ENCODE data around the gene PFKFB1.

Gene PFKFB1

GRCh38 chrX:54945224-54945623 lies 48.8 kb downstream of the PFKFB1 start:
- Histone ChIP-seq H3K9ac (ENCODE audit: low read length in 2 of 2) (no peak overlapping the region), H3K4me1 (ENCODE audit: control insufficient read depth, insufficient read depth, low read length) (no peaks in the 10 kb centered on the region), H3K27ac (ENCODE audit: low read length) (no peak overlapping the region)

GRCh38 chrX:54944816-54945215 lies 49.2 kb downstream of the PFKFB1 start:
- Histone ChIP-seq H3K9ac (ENCODE audit: low read length in 2 of 2) (no peak overlapping the region), H3K27me3 (ENCODE audit: control insufficient read depth in 1 of 2, insufficient read depth in 2 of 2, low read length in 2 of 2) (peaks cover 0 to 2% of the 10 kb centered on the region in 2 donors), H3K27ac (ENCODE audit: low read length) (no peak overlapping the region), H3K9me3 (ENCODE audit: control insufficient read depth in 2 of 2, low read length in 2 of 2) (peaks cover 0 to 2% of the 10 kb centered on the region in 2 donors), H3K4me3 (ENCODE audit: low read length in 2 of 2) (no peak overlapping the region), H3K36me3 (ENCODE audit: control insufficient read depth in 2 of 2, insufficient read depth in 2 of 2, low read length in 2 of 2) (no peaks in the 10 kb centered on the region), H3K4me1 (ENCODE audit: control insufficient read depth, insufficient read depth, low read length) (no peaks in the 10 kb centered on the region)

More at GRCh38 chrX:54945224-54945623, 48.8 kb downstream of the PFKFB1 start:
- H3K36me3 ChIP-seq (ENCODE audit: control insufficient read depth in 2 of 2, insufficient read depth in 2 of 2, low read length in 2 of 2): no peaks in the 10 kb centered on the region
- no peak overlapping the region for H3K4me3 ChIP-seq (ENCODE audit: low read length in 2 of 2)
- H3K27me3 ChIP-seq (ENCODE audit: control insufficient read depth in 1 of 2, insufficient read depth in 2 of 2, low read length in 2 of 2): peaks cover 0 to 2% of the 10 kb centered on the region in 2 donors
- H3K9me3 ChIP-seq (ENCODE audit: control insufficient read depth in 2 of 2, low read length in 2 of 2): peaks cover 0 to 2% of the 10 kb centered on the region in 2 donors

- Histone ChIP-seq H3K36me3 (ENCODE audit: control insufficient read depth in 2 of 2, insufficient read depth in 2 of 2, low read length in 2 of 2) (no peaks in the 10 kb centered on the region), H3K4me3 (ENCODE audit: low read length in 2 of 2) (no peak overlapping the region), H3K4me1 (ENCODE audit: control insufficient read depth, insufficient read depth, low read length) (no peaks in the 10 kb centered on the region), H3K9ac (ENCODE audit: low read length in 2 of 2) (no peak overlapping the region), H3K27ac (ENCODE audit: low read length) (no peak overlapping the region), H3K27me3 (ENCODE audit: control insufficient read depth in 1 of 2, insufficient read depth in 2 of 2, low read length in 2 of 2) (peaks cover 0 to 3% of the 10 kb centered on the region in 2 donors), H3K9me3 (ENCODE audit: control insufficient read depth in 2 of 2, low read length in 2 of 2) (peaks cover 0 to 2% of the 10 kb centered on the region in 2 donors)
Observed at GRCh38 chrX:54937416-54937815, 56.6 kb downstream of the PFKFB1 start.

- peaks cover 0 to 3% of the 10 kb centered on the region in 2 donors for H3K27me3 ChIP-seq (ENCODE audit: control insufficient read depth in 1 of 2, insufficient read depth in 2 of 2, low read length in 2 of 2)
- H3K4me3 ChIP-seq (ENCODE audit: low read length in 2 of 2): no peak overlapping the region
- H3K4me1 ChIP-seq (ENCODE audit: control insufficient read depth, insufficient read depth, low read length): no peaks in the 10 kb centered on the region
- H3K27ac ChIP-seq (ENCODE audit: low read length): no peak overlapping the region
- no peaks in the 10 kb centered on the region for H3K9me3 ChIP-seq (ENCODE audit: control insufficient read depth in 2 of 2, low read length in 2 of 2)
- H3K36me3 ChIP-seq (ENCODE audit: control insufficient read depth in 2 of 2, insufficient read depth in 2 of 2, low read length in 2 of 2): no peaks in the 10 kb centered on the region
- H3K9ac ChIP-seq (ENCODE audit: low read length in 2 of 2): no peak overlapping the region
Observed at GRCh38 chrX:54935306-54935705, 58.7 kb downstream of the PFKFB1 start.

GRCh38 chrX:54934890-54935289 lies 59.1 kb downstream of the PFKFB1 start:
- Histone ChIP-seq H3K27me3 (ENCODE audit: control insufficient read depth in 1 of 2, insufficient read depth in 2 of 2, low read length in 2 of 2) (peaks cover 0 to 3% of the 10 kb centered on the region in 2 donors), H3K9ac (ENCODE audit: low read length in 2 of 2) (no peak overlapping the region), H3K27ac (ENCODE audit: low read length) (no peak overlapping the region), H3K9me3 (ENCODE audit: control insufficient read depth in 2 of 2, low read length in 2 of 2) (no peaks in the 10 kb centered on the region), H3K4me1 (ENCODE audit: control insufficient read depth, insufficient read depth, low read length) (no peaks in the 10 kb centered on the region), H3K36me3 (ENCODE audit: control insufficient read depth in 2 of 2, insufficient read depth in 2 of 2, low read length in 2 of 2) (no peaks in the 10 kb centered on the region), H3K4me3 (ENCODE audit: low read length in 2 of 2) (no peak overlapping the region)

- peaks cover 0 to under 1% of the 10 kb centered on the region in 2 donors for H3K36me3 ChIP-seq (ENCODE audit: control insufficient read depth in 2 of 2, insufficient read depth in 2 of 2, low read length in 2 of 2)
- H3K9me3 ChIP-seq (ENCODE audit: control insufficient read depth in 2 of 2, low read length in 2 of 2): no peaks in the 10 kb centered on the region
- H3K4me3 ChIP-seq (ENCODE audit: low read length in 2 of 2): no peak overlapping the region
- H3K27me3 ChIP-seq (ENCODE audit: control insufficient read depth in 1 of 2, insufficient read depth in 2 of 2, low read length in 2 of 2): peaks cover 0 to 5% of the 10 kb centered on the region in 2 donors
- no peaks in the 10 kb centered on the region for H3K4me1 ChIP-seq (ENCODE audit: control insufficient read depth, insufficient read depth, low read length)
- no peak overlapping the region for H3K27ac ChIP-seq (ENCODE audit: low read length)
- H3K9ac ChIP-seq (ENCODE audit: low read length in 2 of 2): no peak overlapping the region
Observed at GRCh38 chrX:54934058-54934457, 59.9 kb downstream of the PFKFB1 start.

- Histone ChIP-seq H3K36me3 (ENCODE audit: control insufficient read depth in 2 of 2, insufficient read depth in 2 of 2, low read length in 2 of 2) (peaks cover 1 to 4% of the 10 kb centered on the region in 2 donors), H3K27ac (ENCODE audit: low read length) (no peak overlapping the region), H3K27me3 (ENCODE audit: control insufficient read depth in 1 of 2, insufficient read depth in 2 of 2, low read length in 2 of 2) (peaks cover 0 to 5% of the 10 kb centered on the region in 2 donors), H3K4me3 (ENCODE audit: low read length in 2 of 2) (no peak overlapping the region), H3K9ac (ENCODE audit: low read length in 2 of 2) (no peak overlapping the region), H3K9me3 (ENCODE audit: control insufficient read depth in 2 of 2, low read length in 2 of 2) (no peaks in the 10 kb centered on the region), H3K4me1 (ENCODE audit: control insufficient read depth, insufficient read depth, low read length) (no peaks in the 10 kb centered on the region)
Observed at GRCh38 chrX:54933150-54933826, 60.7 kb downstream of the PFKFB1 start.

- Histone ChIP-seq H3K27ac (ENCODE audit: low read length) (no peak overlapping the region), H3K4me1 (ENCODE audit: control insufficient read depth, insufficient read depth, low read length) (no peaks in the 10 kb centered on the region), H3K9me3 (ENCODE audit: control insufficient read depth in 2 of 2, low read length in 2 of 2) (peaks cover 0 to 3% of the 10 kb centered on the region in 2 donors), H3K36me3 (ENCODE audit: control insufficient read depth in 2 of 2, insufficient read depth in 2 of 2, low read length in 2 of 2) (peaks cover 4 to 7% of the 10 kb centered on the region in 2 donors), H3K27me3 (ENCODE audit: control insufficient read depth in 1 of 2, insufficient read depth in 2 of 2, low read length in 2 of 2) (peaks cover 0 to 5% of the 10 kb centered on the region in 2 donors), H3K9ac (ENCODE audit: low read length in 2 of 2) (no peak overlapping the region), H3K4me3 (ENCODE audit: low read length in 2 of 2) (no peak overlapping the region)
Observed at GRCh38 chrX:54931107-54931506, 62.9 kb downstream of the PFKFB1 start.

GRCh38 chrX:54930291-54931049 lies 63.5 kb downstream of the PFKFB1 start:
- peaks cover 0 to 5% of the 10 kb centered on the region in 2 donors for H3K27me3 ChIP-seq (ENCODE audit: control insufficient read depth in 1 of 2, insufficient read depth in 2 of 2, low read length in 2 of 2)
- H3K4me3 ChIP-seq (ENCODE audit: low read length in 2 of 2): no peak overlapping the region
- H3K9ac ChIP-seq (ENCODE audit: low read length in 2 of 2): no peak overlapping the region
- H3K9me3 ChIP-seq (ENCODE audit: control insufficient read depth in 2 of 2, low read length in 2 of 2): peaks cover 0 to 3% of the 10 kb centered on the region in 2 donors
- no peaks in the 10 kb centered on the region for H3K4me1 ChIP-seq (ENCODE audit: control insufficient read depth, insufficient read depth, low read length)
- H3K36me3 ChIP-seq (ENCODE audit: control insufficient read depth in 2 of 2, insufficient read depth in 2 of 2, low read length in 2 of 2): peaks cover 4 to 7% of the 10 kb centered on the region in 2 donors
- H3K27ac ChIP-seq (ENCODE audit: low read length): no peak overlapping the region

GRCh38 chrX:54928876-54929275 lies 65.1 kb downstream of the PFKFB1 start:
- H3K27me3 ChIP-seq (ENCODE audit: control insufficient read depth in 1 of 2, insufficient read depth in 2 of 2, low read length in 2 of 2): peaks cover 0 to 4% of the 10 kb centered on the region in 2 donors
- H3K36me3 ChIP-seq (ENCODE audit: control insufficient read depth in 2 of 2, insufficient read depth in 2 of 2, low read length in 2 of 2): peaks cover 4 to 10% of the 10 kb centered on the region in 2 donors

More at GRCh38 chrX:54928876-54929275, 65.1 kb downstream of the PFKFB1 start:
- H3K27ac ChIP-seq (ENCODE audit: low read length): no peak overlapping the region
- H3K9me3 ChIP-seq (ENCODE audit: control insufficient read depth in 2 of 2, low read length in 2 of 2): peaks cover 0 to 3% of the 10 kb centered on the region in 2 donors
- no peaks in the 10 kb centered on the region for H3K4me1 ChIP-seq (ENCODE audit: control insufficient read depth, insufficient read depth, low read length)
- no peak overlapping the region for H3K9ac ChIP-seq (ENCODE audit: low read length in 2 of 2)
- no peak overlapping the region for H3K4me3 ChIP-seq (ENCODE audit: low read length in 2 of 2)

Measured in stomach smooth muscle (tissue), 2 donors.